WTC11 (cell line): Measurements from ENCODE around the gene HBEGF.

Source experiments
- ZNF138 ChIP-seq: sonication (generic); formaldehyde crosslinking; conservative IDR thresholded peaks from 2 replicates; pipeline ENCODE4 v1.8.1; 2022; ENCODE audit warnings: mild to moderate bottlenecking, moderate library complexity, missing genetic modification reagents
- TF ChIP-seq, protein P1 (sequence below): sonication (generic); formaldehyde crosslinking; IDR thresholded peaks from 2 replicates; pipeline ENCODE4 v1.8.1; 2023; ENCODE audit warnings: mild to moderate bottlenecking, missing genetic modification reagents, moderate library complexity
- TF ChIP-seq, protein P2 (sequence below): sonication (generic); formaldehyde crosslinking; conservative IDR thresholded peaks from 2 replicates; pipeline ENCODE4 v1.8.1; 2022; ENCODE audit warnings: mild to moderate bottlenecking, missing genetic modification reagents
- TF ChIP-seq, protein P3 (sequence below): fragments of 200-600 bp; IDR thresholded peaks from 2 replicates; pipeline ENCODE4 v1.8.0; 2022; ENCODE audit warnings: antibody characterized with exemption
- TF ChIP-seq, protein P4 (sequence below): sonication (generic); formaldehyde crosslinking; IDR thresholded peaks from 2 replicates; pipeline ENCODE4 v1.8.0; 2023; ENCODE audit warnings: missing genetic modification reagents

DNA sequence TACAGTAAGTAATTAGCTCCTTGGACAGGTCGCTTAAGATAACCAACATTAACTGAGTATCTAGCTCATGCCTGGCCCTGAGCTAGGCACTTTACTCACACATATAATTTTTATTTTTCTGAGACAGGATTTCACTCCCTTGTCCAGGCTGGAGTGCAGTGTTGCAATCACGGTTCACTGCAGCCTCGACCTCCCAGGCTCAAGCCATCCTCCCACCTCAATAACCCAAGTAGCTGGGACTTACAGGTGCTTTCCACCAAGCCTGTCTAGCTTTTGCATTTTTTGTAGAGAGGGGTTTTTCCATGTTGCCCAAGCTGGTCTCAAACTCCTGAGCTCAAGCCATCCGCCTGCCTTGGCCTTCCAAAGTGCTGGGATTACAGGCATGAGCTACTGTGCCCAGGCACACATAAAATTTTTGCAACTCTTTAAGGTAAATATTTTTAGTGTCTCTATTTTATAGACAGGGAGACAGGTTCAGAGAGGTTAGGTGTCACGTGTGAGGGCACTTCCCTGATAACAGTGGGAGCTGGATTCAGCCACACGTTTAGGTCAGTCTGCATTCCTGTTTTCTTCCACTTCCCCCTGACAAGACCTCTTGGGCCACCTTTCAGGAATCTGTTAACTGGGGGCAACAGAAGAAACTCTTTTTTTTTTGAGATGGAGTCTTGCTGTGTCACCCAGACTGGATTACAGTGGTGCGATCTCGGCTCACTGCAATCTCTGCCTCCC, 18.2 kb downstream of the HBEGF start:
- TF ChIP-seq, protein P1, sequence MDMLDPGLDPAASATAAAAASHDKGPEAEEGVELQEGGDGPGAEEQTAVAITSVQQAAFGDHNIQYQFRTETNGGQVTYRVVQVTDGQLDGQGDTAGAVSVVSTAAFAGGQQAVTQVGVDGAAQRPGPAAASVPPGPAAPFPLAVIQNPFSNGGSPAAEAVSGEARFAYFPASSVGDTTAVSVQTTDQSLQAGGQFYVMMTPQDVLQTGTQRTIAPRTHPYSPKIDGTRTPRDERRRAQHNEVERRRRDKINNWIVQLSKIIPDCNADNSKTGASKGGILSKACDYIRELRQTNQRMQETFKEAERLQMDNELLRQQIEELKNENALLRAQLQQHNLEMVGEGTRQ (CRISPR knock-in tag): no peak
- TF ChIP-seq, protein P2, sequence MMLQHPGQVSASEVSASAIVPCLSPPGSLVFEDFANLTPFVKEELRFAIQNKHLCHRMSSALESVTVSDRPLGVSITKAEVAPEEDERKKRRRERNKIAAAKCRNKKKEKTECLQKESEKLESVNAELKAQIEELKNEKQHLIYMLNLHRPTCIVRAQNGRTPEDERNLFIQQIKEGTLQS (CRISPR knock-in tag): no peak
- TF ChIP-seq, protein P3, sequence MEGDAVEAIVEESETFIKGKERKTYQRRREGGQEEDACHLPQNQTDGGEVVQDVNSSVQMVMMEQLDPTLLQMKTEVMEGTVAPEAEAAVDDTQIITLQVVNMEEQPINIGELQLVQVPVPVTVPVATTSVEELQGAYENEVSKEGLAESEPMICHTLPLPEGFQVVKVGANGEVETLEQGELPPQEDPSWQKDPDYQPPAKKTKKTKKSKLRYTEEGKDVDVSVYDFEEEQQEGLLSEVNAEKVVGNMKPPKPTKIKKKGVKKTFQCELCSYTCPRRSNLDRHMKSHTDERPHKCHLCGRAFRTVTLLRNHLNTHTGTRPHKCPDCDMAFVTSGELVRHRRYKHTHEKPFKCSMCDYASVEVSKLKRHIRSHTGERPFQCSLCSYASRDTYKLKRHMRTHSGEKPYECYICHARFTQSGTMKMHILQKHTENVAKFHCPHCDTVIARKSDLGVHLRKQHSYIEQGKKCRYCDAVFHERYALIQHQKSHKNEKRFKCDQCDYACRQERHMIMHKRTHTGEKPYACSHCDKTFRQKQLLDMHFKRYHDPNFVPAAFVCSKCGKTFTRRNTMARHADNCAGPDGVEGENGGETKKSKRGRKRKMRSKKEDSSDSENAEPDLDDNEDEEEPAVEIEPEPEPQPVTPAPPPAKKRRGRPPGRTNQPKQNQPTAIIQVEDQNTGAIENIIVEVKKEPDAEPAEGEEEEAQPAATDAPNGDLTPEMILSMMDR: no peak
- TF ChIP-seq, protein P4, sequence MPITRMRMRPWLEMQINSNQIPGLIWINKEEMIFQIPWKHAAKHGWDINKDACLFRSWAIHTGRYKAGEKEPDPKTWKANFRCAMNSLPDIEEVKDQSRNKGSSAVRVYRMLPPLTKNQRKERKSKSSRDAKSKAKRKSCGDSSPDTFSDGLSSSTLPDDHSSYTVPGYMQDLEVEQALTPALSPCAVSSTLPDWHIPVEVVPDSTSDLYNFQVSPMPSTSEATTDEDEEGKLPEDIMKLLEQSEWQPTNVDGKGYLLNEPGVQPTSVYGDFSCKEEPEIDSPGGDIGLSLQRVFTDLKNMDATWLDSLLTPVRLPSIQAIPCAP (CRISPR knock-in tag): no peak
- no peak for TF ChIP-seq ZNF138 (CRISPR knock-in tag)
